GM20431 (cell line): ENCODE measurements around the gene AKR7A3.
"Not testable (repeated sequence)": the region's sequence is repeated elsewhere in the genome, so short reads cannot be mapped to it uniquely, and the experiment has no call there.

Source experiments
- in situ Hi-C: fragments of 300-500 bp; cut with MseI, MboI; formaldehyde crosslinking; loops from one replicate; pipeline ENCODE4 v1.15.0; 2020; ENCODE audit warnings: low sequenced_read_pairs; ENCODE audit not compliant: unreplicated experiment

The AKR7A3 gene

GRCh38 chr1:19257178-19257914 lies 31.2 kb downstream of the AKR7A3 start:
- in situ Hi-C loops = no loop called here

- in situ Hi-C loops = not testable (repeated sequence)
These were observed 32.3 kb downstream of the AKR7A3 start for GRCh38 chr1:19256301-19256700.

GRCh38 chr1:19255288-19255687 lies 33.3 kb downstream of the AKR7A3 start:
- in situ Hi-C loops = no loop called here

- in situ Hi-C loops = no loop called here
These were observed 34.2 kb downstream of the AKR7A3 start for GRCh38 chr1:19254416-19254815.

- in situ Hi-C loops = no loop called here
These were observed 37.0 kb downstream of the AKR7A3 start, which contains the start of the genes EMC1 and MRTO4 for GRCh38 chr1:19251305-19252196. Gene EMC1, minus strand, starts transcription at chr1:19251524. Its CDS starts 15 bp downstream, at chr1:19251509. Gene MRTO4, plus strand, starts transcription at chr1:19251805. Its CDS starts 31 bp downstream, at chr1:19251836.

- in situ Hi-C loops = no loop called here
These were observed 37.8 kb downstream of the AKR7A3 start for GRCh38 chr1:19250629-19251304.

GRCh38 chr1:19240673-19241538 lies 47.7 kb downstream of the AKR7A3 start:
- in situ Hi-C loops = loop anchor here (25.0 kb wide), 1 partner anchor 329 kb away; the partner anchor contains the start of gene ALDH4A1

- in situ Hi-C loops = loop anchor here (25.0 kb wide), 1 partner anchor 328 kb away; the partner anchor contains the start of gene ALDH4A1
These were observed 48.7 kb downstream of the AKR7A3 start for GRCh38 chr1:19239876-19240275.

GRCh38 chr1:19234224-19234623 lies 54.3 kb downstream of the AKR7A3 start:
- in situ Hi-C loops = loop anchor here (25.0 kb wide), 1 partner anchor 322 kb away; the partner anchor contains the start of gene ALDH4A1
